ENCODE results near the gene MSS51. TPM values are rescaled to one million over a fixed set of nuclear protein-coding genes. Genes with fewer than 3 reads are reported as not detected.

The MSS51 gene
- total RNA-seq, 4 donors from 2014 or later = 1.0 to 4.6 (median 2.0) TPM

- no peak for TF ChIP-seq CTCF (IDR thresholded peaks at IDR 0.05)
- ATAC-seq (ENCODE audit: low FRiP score) = no peak
- no peak for DNase-seq (ENCODE audit: low spot score)
Observed at GRCh38 chr10:73416571-73416970, 16.8 kb downstream of the MSS51 start.

GRCh38 chr10:73414230-73414945 lies 19.0 kb downstream of the MSS51 start:
- no peak for TF ChIP-seq CTCF (IDR thresholded peaks at IDR 0.05)
- DNase-seq (ENCODE audit: low spot score) (no peak), ATAC-seq (ENCODE audit: low FRiP score) (peak; percentile 19)

- peak; percentile 97 for ATAC-seq (ENCODE audit: low FRiP score)
- DNase-seq (ENCODE audit: low spot score) = peak; percentile 82
- TF ChIP-seq CTCF (IDR thresholded peaks at IDR 0.05) = no peak
Observed at GRCh38 chr10:73413528-73414229, 19.7 kb downstream of the MSS51 start, which contains the start of gene ANXA7. ANXA7 (minus strand) TSS chr10:73414058; CDS start chr10:73400856, 13,202 bp downstream.

- DNase-seq (ENCODE audit: low spot score) (no peak), ATAC-seq (ENCODE audit: low FRiP score) (peak; percentile 28)
- no peak for TF ChIP-seq CTCF (IDR thresholded peaks at IDR 0.05)
Observed at GRCh38 chr10:73413108-73413527, 20.2 kb downstream of the MSS51 start.

- TF ChIP-seq CTCF (IDR thresholded peaks at IDR 0.05) = no peak
- ATAC-seq (ENCODE audit: low FRiP score) = no peak
- no peak for DNase-seq (ENCODE audit: low spot score)
Observed at GRCh38 chr10:73410897-73411296, 22.5 kb downstream of the MSS51 start.

- no peak for ATAC-seq (ENCODE audit: low FRiP score)
- DNase-seq (ENCODE audit: low spot score) = no peak
- no peak for TF ChIP-seq CTCF (IDR thresholded peaks at IDR 0.05)
Observed at GRCh38 chr10:73408978-73409521, 24.3 kb downstream of the MSS51 start.
